Inflammatory macrophage (primary cell): ENCODE measurements around the gene SMPD3.

Experiments
- DNase-seq, 2 donors: peaks; one replicate each; pipeline ENCODE4 v3.0.0-alpha.2; 2020 to 2022

The SMPD3 gene

GRCh38 chr16:68380676-68381362 is 67.5 kb downstream of the SMPD3 start:
- DNase-seq, result no peak

- DNase-seq, result no peak
Measured at GRCh38 chr16:68380348-68380670, 68.0 kb downstream of the SMPD3 start.

- no peak for DNase-seq
Measured at GRCh38 chr16:68379472-68380347, 68.6 kb downstream of the SMPD3 start.

- DNase-seq, result peak; percentile 19 to 44
Measured at GRCh38 chr16:68378436-68379415, 69.6 kb downstream of the SMPD3 start.

- no peak for DNase-seq
Measured at GRCh38 chr16:68377667-68378393, 70.5 kb downstream of the SMPD3 start.

- DNase-seq, result no peak
Measured at GRCh38 chr16:68377221-68377620, 71.1 kb downstream of the SMPD3 start.

- DNase-seq, result no peak
Measured at GRCh38 chr16:68376590-68376989, 71.7 kb downstream of the SMPD3 start.

GRCh38 chr16:68375801-68376536 is 72.3 kb downstream of the SMPD3 start:
- no peak for DNase-seq

GRCh38 chr16:68374961-68375660 is 73.2 kb downstream of the SMPD3 start:
- no peak for DNase-seq

- DNase-seq, result no peak
Measured at GRCh38 chr16:68374246-68374805, 74.0 kb downstream of the SMPD3 start.

- DNase-seq, result no peak
Measured at GRCh38 chr16:68373528-68374245, 74.6 kb downstream of the SMPD3 start.

- DNase-seq, result no peak
Measured at GRCh38 chr16:68372806-68373205, 75.5 kb downstream of the SMPD3 start.

- DNase-seq, result no peak
Measured at GRCh38 chr16:68372381-68372720, 76.0 kb downstream of the SMPD3 start.

- DNase-seq, result no peak
Measured at GRCh38 chr16:68371706-68372380, 76.5 kb downstream of the SMPD3 start.

GRCh38 chr16:68371276-68371651 is 77.0 kb downstream of the SMPD3 start:
- no peak for DNase-seq

- DNase-seq, result no peak
Measured at GRCh38 chr16:68370581-68371275, 77.6 kb downstream of the SMPD3 start.

GRCh38 chr16:68369697-68370580 is 78.4 kb downstream of the SMPD3 start:
- DNase-seq, result peak; percentile 28 to 67

- no peak for DNase-seq
Measured at GRCh38 chr16:68369168-68369567, 79.1 kb downstream of the SMPD3 start.
